Left ventricle myocardium inferior (tissue), 1 donor: Measurements from ENCODE around the gene ADCY5. TPM values are rescaled to one million over a fixed set of nuclear protein-coding genes. Genes with fewer than 3 reads are reported as not detected.

ENCODE experiments used
- DNase-seq: peaks from one replicate; pipeline ENCODE4 v3.0.0-alpha.2; 2020
- H3K27ac ChIP-seq: fragments of 200-600 bp; replicated peaks from 2 replicates; pipeline ENCODE4 v1.8.0; 2021
- H3K27me3 ChIP-seq: fragments of 200-600 bp; 2 replicates; pipeline ENCODE4 v1.8.0; 2021; ENCODE audit warnings: low read depth
- H3K36me3 ChIP-seq: fragments of 200-600 bp; 2 replicates; pipeline ENCODE4 v1.8.0; 2021
- H3K4me1 ChIP-seq: fragments of 200-600 bp; 2 replicates; pipeline ENCODE4 v1.8.0; 2021
- H3K4me3 ChIP-seq: fragments of 200-600 bp; 2 replicates; pipeline ENCODE4 v1.8.0; 2021; ENCODE audit warnings: mild to moderate bottlenecking, moderate library complexity
- H3K9me3 ChIP-seq: fragments of 200-600 bp; replicated peaks from 2 replicates; pipeline ENCODE4 v1.8.0; 2021
- CTCF ChIP-seq: fragments of 200-600 bp; IDR thresholded peaks from 2 replicates; pipeline ENCODE4 v1.8.0; 2021; ENCODE audit warnings: antibody characterized with exemption, mild to moderate bottlenecking, borderline replicate concordance
- intact Hi-C: fragments of 100-400 bp; cut with micrococcal nuclease; formaldehyde crosslinking; loops from one replicate; pipeline ENCODE4 v1.11.0; 2022
- total RNA-seq: library from RNA; stranded (reverse); fragmentation: NEBNext Ultra II Directional; extraction: Animal tissue kit (Norgen Biotek cat#: 25700); gene quantifications from one replicate; pipeline ENCODE4 v1.2.1, GENCODE V29; 2021
- donor health status: DM: no; HTN: yes; CAD: no; lungs with severe emphysema.

Gene ADCY5
- total RNA-seq, 1 donor from 2014 or later, result 249 TPM

GRCh38 chr3:123445702-123446101, 3.2 kb downstream of the ADCY5 start:
- intact Hi-C loops, result no loop called here
- peaks cover 48% of the 10 kb centered on the region for H3K27me3 ChIP-seq
- no peaks in the 10 kb centered on the region for H3K9me3 ChIP-seq
- peak overlapping the region; percentile 92 for H3K27ac ChIP-seq
- TF ChIP-seq CTCF, result no peak
- H3K36me3 ChIP-seq, result peaks cover 7% of the 10 kb centered on the region
- H3K4me3 ChIP-seq, result peak overlapping the region; percentile 86
- no peak for DNase-seq
- peaks cover 78% of the 10 kb centered on the region for H3K4me1 ChIP-seq

DNA sequence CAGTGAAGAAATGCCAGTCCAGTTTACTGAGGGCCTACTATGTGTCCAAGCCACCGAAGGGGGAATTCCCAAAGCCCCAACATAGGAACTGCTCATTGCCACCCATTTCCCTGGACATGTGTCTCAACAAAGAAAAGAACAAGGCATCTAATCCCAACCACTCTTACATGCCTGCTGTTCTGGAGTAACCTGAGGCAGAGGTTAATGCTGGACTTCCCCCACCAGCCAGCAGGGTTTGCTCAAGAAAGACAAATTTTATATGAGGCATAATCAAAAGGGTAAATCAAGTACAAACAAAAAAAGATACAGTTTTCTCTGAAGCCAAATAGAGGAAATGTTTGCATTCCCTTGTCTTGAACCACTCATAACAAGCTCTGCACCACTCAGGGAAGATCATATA, 4.1 kb downstream of the ADCY5 start:
- peaks cover 78% of the 10 kb centered on the region for H3K4me1 ChIP-seq
- H3K36me3 ChIP-seq, result peaks cover 7% of the 10 kb centered on the region
- no peak for DNase-seq
- TF ChIP-seq CTCF, result peak; percentile 29
- peak overlapping the region; percentile 92 for H3K27ac ChIP-seq
- no peaks in the 10 kb centered on the region for H3K9me3 ChIP-seq
- peak overlapping the region; percentile 86 for H3K4me3 ChIP-seq
- peaks cover 38% of the 10 kb centered on the region for H3K27me3 ChIP-seq
- intact Hi-C loops, result no loop called here

GRCh38 chr3:123444023-123444422, 4.9 kb downstream of the ADCY5 start:
- H3K27ac ChIP-seq, result peak overlapping the region; percentile 92
- H3K4me1 ChIP-seq, result peaks cover 77% of the 10 kb centered on the region
- peaks cover 31% of the 10 kb centered on the region for H3K27me3 ChIP-seq
- TF ChIP-seq CTCF, result no peak
- DNase-seq, result no peak
- peak overlapping the region; percentile 86 for H3K4me3 ChIP-seq
- intact Hi-C loops, result no loop called here
- H3K36me3 ChIP-seq, result peaks cover 7% of the 10 kb centered on the region
- no peaks in the 10 kb centered on the region for H3K9me3 ChIP-seq

DNA sequence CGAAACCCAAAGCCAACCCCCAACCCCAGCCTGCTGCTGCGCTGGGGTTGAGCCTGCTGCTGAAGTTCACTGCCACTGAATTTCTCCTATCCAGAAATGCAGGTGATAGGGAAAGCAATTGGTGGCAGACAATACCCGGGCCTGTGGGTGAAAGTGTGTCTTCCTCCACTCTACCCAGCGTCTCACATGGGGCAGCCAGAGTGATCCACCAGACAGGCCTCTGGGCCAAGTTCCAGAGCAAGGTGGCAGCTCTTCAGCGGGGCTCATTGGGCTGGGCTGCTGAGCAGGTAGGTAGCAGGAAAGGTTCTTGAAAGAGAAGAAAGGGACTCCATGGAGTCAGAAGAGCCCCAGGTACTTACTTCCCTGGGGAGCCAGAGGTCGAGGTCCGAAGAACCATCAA, 6.0 kb downstream of the ADCY5 start:
- TF ChIP-seq CTCF, result no peak
- Histone ChIP-seq H3K4me3 (peak overlapping the region; percentile 86), H3K36me3 (peaks cover 7% of the 10 kb centered on the region), H3K4me1 (peaks cover 77% of the 10 kb centered on the region), H3K27me3 (peaks cover 21% of the 10 kb centered on the region), H3K9me3 (no peaks in the 10 kb centered on the region), H3K27ac (peak overlapping the region; percentile 54)
- intact Hi-C loops, result no loop called here
- no peak for DNase-seq

DNA sequence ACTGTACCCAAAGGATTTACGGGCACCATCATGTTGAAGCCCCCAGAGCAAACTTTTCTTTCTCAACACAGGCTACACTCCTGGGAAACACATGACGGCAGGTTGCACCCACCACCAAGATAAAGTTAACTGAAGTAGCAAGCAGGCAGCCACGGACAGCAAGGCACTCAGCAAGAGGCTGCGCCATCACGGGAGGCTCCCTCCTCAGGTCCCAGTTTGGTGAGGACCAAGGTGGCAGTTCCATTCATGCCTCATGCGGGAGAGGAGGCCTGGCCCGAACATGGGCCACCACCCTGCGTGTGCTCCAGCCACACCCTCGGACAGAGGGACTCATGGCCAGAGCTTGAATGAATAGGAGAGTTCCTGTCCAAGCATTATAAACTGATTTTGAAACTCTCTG, 6.8 kb downstream of the ADCY5 start:
- no peak for DNase-seq
- H3K36me3 ChIP-seq, result peaks cover 3% of the 10 kb centered on the region
- no peaks in the 10 kb centered on the region for H3K9me3 ChIP-seq
- H3K27ac ChIP-seq, result peak overlapping the region; percentile 54
- peak overlapping the region; percentile 86 for H3K4me3 ChIP-seq
- TF ChIP-seq CTCF, result no peak
- H3K27me3 ChIP-seq, result peaks cover 13% of the 10 kb centered on the region
- peaks cover 78% of the 10 kb centered on the region for H3K4me1 ChIP-seq
- intact Hi-C loops, result no loop called here
